Measurements from ENCODE around the gene CLECL1.

CLECL1 gene

DNA sequence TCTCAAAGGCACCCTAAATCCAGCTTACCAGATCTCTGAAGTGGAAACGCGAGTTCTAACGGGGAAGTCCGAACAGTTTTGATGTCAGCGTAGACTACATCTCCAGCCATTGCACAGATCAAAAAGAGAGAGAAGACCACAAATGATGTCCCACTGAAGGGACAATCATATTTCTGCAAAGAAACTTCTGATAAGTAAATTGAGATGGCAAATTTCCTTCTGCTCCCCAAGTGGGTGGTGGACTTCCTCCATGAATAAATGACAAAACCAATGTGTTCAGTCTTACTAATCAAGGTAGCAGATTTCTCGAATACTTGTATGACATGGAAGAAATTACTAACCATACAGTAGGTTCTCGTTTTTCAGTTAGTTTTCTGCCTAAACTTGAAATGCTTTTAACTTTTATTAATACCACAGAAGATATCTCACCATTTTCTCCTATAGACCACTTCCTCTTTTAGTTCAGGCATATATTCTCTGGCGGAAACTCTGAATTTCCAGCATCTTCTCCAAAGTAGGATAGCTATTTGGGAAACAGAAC is at the start of gene CLECL1:
TSS of gene CLECL1 (minus strand) at position 177 of the 541 bp plus-strand sequence.
- DNase-seq = no peak

DNA sequence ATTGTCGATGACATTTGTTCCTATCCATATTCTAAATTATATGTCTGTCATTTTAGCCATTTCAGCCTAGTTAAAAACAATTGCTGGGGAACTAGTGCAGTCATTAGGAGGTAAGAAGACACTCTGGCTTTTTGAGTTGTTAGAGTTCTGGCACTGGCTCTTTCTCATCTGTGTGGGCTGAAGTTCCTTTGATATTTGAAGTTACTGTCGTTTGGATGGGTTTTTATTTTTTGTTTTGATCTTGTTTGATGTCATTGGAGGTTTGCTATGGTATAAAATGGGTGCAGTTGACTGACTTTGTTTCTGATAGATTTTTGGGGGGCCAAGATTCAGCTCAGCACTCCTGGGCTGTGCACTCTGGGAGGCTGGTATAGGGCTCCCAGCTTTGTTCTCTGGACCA is 48.5 kb upstream of the CLECL1 start:
- DNase-seq = no peak

DNA sequence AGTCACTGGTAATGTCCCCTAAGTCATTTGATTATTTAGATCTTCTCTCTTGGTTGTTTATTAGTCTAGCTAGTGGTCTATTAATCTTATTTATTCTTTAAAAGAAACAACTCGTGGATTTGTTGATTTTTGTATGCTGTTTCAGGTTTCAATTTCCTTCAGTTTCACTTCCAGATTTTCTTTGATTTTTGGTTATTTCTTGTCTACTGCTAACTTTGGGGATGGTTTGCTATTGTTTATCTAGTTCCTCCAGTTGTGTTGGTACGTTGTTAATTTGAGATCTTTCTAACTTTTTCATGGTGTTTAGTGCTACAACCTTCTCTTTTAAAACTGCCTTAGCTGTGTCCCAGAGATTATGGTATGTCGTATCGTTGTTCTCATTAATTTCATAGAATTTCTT is 46.3 kb upstream of the CLECL1 start:
- DNase-seq = no peak

- DNase-seq = no peak
Measured at GRCh38 chr12:9776781-9777180, 43.9 kb upstream of the CLECL1 start.

GRCh38 chr12:9773216-9773877 is 40.5 kb upstream of the CLECL1 start:
- no peak for DNase-seq

DNA sequence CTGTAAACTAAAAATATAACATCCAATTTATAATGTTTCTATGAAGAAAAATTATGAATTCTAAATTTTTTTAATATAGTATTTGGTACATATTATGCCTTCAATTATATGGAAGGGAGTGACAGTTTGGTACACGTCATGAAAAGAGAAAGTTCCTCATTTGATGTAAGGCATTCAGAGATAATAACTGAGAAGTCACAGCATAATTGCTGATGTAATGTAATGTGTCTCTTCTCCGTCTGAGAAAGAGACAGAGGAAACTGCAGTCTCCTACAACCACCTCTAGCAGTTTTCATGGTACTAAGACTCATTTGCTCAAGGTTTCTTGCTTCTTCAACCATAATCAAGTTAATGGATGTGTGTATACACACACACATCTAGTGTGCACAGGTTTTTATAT is 30.1 kb upstream of the CLECL1 start:
- no peak for DNase-seq

DNA sequence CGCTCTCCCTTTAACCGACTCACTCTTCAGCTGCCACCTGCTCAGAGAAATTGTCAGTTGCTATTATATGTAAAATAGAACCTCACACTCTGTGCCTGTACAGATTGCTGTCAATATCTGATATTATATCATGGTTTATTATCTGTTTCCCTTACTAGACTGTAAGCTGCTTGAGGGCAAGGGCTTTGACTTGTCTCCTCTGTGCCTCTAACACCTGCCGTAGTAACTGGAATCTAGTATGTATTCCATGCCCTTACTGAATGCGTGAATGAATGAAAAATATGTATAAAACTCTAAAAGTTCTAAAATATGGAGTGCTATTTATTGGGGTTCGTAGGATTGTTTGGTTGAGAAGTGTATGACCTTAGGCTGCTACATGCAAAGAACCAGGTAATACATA is 29.5 kb upstream of the CLECL1 start:
- no peak for DNase-seq

- DNase-seq = no peak
Measured at GRCh38 chr12:9761419-9761781, 28.5 kb upstream of the CLECL1 start.

- DNase-seq = no peak
Measured at GRCh38 chr12:9760699-9761418, 28.0 kb upstream of the CLECL1 start, which contains the start of gene CD69. TSS of gene CD69 (minus strand) at chr12:9760901. CDS start at chr12:9760820, 81 bp downstream.

DNA sequence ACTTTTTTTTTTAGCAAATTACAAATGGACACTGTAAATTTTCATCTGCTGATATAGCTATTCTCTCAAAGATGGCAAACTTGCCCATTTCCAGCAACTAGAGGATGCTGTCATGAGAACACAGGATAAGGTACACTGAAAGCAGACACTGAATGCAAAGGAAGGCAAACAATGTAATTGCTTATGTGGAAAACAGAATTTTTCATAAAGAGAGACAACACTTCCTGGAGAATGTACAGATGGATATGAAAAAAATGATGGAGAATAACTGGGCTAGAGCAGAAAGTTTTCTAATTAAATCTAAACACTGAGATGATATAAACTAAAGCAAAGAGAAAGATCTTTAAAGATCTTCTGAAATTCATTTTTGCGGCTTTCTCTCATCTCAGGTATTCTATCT is 27.2 kb upstream of the CLECL1 start:
- no peak for DNase-seq

DNA sequence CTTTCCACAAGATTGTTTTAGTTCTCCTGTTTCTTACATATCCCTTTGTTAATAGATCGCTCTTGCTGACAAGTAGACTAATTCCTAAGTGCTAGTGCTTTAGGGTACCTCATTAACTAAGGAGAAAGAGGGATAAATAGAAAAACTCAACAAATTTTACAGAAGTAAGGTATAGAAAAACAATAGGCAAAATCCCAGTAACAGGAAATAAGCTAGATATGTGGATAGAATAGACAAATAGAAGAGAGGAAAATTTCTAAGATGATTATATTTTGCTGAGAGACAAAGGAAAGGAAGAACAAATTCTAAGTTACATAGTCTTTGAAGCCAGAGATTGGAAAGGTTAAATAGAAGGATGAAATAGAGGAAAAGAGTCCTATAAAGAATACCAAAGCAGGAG is 26.8 kb upstream of the CLECL1 start:
- DNase-seq = no peak

- no peak for DNase-seq
Measured at GRCh38 chr12:9758119-9758518, 25.2 kb upstream of the CLECL1 start.

DNA sequence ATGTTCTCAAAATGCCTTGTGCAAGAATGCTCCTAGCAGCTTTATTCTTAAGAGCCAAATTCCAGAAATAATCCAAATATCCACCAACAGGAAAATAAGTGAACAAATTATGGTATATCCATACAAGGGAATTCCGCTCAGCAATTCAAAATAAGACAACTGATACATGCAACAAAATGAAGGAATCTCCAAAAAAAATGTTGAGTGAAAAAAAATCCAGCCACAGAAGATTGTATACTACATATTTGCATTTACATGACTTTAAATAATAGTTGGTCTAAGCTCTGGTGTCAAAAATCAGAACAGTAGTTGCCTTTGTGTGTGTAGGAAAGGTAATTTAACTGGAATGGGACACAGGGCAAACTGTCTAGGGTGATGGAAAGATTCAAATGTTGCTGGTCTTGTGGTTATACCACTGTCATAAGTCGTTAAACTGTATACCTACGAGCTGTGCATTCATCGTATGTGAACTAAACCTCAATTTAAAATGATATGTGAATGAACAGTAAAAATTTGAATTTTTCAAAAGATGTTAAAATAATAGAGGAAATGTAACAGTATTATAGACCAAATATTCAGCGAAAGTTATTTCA is 24.6 kb upstream of the CLECL1 start:
- no peak for DNase-seq

- no peak for DNase-seq
Measured at GRCh38 chr12:9756706-9757105, 23.8 kb upstream of the CLECL1 start.

- no peak for DNase-seq
Measured at GRCh38 chr12:9756170-9756569, 23.3 kb upstream of the CLECL1 start.

- DNase-seq = no peak
Measured at GRCh38 chr12:9755567-9755966, 22.7 kb upstream of the CLECL1 start.

DNA sequence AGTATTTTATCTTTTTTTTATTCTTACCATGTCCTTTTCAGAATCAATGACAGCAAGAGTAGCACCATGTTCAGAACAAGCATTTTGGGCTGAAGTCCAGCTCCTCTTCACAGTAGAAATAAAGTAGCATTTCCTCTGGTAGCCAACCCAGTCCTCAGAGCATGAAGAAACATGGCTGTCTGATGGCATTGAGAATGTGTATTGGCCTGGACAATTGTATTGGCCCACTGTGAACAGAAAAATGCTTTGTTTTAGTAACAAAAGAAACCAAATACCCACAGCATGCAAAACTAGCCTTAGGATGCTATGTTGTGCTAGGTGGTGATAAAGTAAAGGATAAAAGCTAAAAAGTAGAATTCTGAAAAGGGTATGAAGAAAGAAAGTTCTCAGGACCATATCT is 22.1 kb upstream of the CLECL1 start:
- no peak for DNase-seq

GRCh38 chr12:9754099-9754927 is 21.4 kb upstream of the CLECL1 start:
- DNase-seq = no peak

DNA sequence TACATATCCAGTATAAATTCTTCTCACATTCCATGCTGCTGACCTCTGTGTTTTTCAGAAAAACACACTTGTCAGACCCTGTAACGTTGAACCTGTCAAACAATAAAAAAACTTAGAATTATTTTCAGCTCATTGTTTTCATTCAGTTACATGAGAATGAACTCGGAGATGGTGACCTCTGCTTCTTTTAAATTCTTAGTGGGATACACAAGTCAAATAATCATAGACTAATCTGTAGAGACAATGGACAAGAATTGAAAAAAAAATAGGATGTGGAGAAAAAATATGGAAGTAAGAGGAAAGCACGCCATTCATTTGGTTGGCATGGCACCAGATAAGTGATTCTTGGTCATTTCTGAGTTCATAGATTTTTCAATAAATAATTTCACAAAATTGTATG is 20.6 kb upstream of the CLECL1 start:
- no peak for DNase-seq

DNA sequence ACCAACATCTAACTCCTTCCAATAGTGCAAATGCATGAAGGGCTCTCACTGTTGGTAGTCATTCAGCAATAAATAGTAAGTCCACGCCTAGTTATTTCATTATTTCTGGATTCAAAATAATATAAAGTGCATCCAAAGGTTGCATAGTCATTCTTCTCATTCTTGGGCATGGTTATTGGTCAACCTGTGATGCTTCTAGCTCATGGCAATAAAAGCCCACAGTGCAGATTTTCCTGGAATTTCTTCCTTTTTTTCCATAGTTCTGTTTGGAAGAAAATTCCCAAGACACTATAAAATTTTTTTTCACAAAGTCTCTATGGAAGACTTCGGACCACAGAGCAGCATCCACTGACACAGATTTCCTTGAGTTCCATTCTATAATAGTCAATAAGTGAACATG is 20.2 kb upstream of the CLECL1 start:
- no peak for DNase-seq

GRCh38 chr12:9752145-9752933 is 19.4 kb upstream of the CLECL1 start:
- no peak for DNase-seq
